ENCODE measurements around the gene NFX1.
A peak's percentile ranks its signal among the peaks of the same experiment; 100 is the strongest.

The NFX1 gene

GRCh38 chr9:33290247-33291030 is at the start of gene NFX1:
Gene NFX1 (plus strand): TSS chr9:33290516. CDS start chr9:33290573, 57 bp downstream.
- peak within 1 kb of the TSS; percentile 99 for H3K27ac ChIP-seq

DNA sequence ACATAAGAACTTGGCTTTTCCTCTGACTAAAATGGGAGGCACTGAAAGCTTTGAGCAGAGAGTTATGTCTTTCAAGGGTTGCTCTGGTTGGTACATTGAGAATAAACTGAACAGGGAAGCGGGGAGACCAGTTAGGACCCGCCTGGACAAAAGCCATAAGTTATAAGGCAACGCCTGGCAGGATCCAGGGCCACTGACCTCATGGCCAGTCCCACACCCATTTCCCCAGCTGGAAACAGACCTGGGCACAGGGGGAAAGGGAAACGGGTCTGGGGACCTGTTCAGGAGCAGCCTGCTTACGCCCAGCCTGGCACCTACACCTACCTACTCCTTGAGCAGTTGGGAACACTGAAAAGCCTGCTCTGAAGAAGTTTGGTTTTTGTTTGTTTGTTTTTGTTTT is 49.0 kb upstream of the NFX1 start:
- no peak for TF ChIP-seq CTCF (conservative IDR thresholded peaks at IDR 0.05)
- H3K27ac ChIP-seq = no peak overlapping the region

More at GRCh38 chr9:33290247-33291030, at the start of gene NFX1:
- no peak for TF ChIP-seq CTCF (conservative IDR thresholded peaks at IDR 0.05)

DNA sequence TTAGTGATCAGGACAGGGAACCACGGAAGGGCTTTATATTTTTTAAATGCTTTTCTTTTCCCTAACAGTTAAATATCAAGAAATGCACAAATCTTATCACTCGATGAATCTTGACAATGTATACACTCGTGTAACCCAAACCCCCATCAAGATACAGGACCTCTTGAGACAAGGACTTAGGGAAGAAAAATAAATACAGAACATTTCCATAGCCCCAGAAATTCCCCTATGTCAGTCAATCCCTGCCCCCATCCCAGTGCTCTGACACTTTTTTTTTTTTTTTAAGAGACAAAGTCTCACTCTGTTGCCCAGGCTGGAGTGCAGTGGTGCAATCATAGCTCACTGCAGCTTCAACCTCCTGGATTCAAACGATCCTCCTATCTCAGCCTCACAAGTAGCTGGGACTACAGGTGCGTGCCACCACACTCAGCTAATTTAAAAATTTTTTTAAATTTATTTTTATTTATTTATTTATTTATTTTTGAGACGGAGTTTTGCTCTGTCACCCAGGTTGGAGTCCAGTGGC is 47.6 kb upstream of the NFX1 start:
- TF ChIP-seq CTCF (conservative IDR thresholded peaks at IDR 0.05) = no peak
- H3K27ac ChIP-seq = no peak overlapping the region

- no peak for TF ChIP-seq CTCF (conservative IDR thresholded peaks at IDR 0.05)
- no peak overlapping the region for H3K27ac ChIP-seq
These were observed 46.1 kb upstream of the NFX1 start for GRCh38 chr9:33244137-33244784.

GRCh38 chr9:33245341-33245740 is 45.0 kb upstream of the NFX1 start:
- TF ChIP-seq CTCF (conservative IDR thresholded peaks at IDR 0.05) = no peak
- H3K27ac ChIP-seq = no peak overlapping the region

GRCh38 chr9:33246269-33246860 is 44.0 kb upstream of the NFX1 start:
- no peak for TF ChIP-seq CTCF (conservative IDR thresholded peaks at IDR 0.05)
- H3K27ac ChIP-seq = no peak overlapping the region

GRCh38 chr9:33248606-33249005 is 41.7 kb upstream of the NFX1 start:
- TF ChIP-seq CTCF (conservative IDR thresholded peaks at IDR 0.05) = no peak
- no peak overlapping the region for H3K27ac ChIP-seq
